ENCODE data around the gene MALRD1. TPM values are rescaled to one million over a fixed set of nuclear protein-coding genes. Genes with fewer than 3 reads are reported as not detected.

The MALRD1 gene
- total RNA-seq, 2 donors from 2014 or later: 0.27 to 0.40 TPM

GRCh38 chr10:19549503-19549902 lies 500.9 kb downstream of the MALRD1 start:
- intact Hi-C loops (cut with DNase I): no loop called here
- DNase-seq: no peak
- H3K27me3 ChIP-seq: no peaks in the 10 kb centered on the region

GRCh38 chr10:19556666-19557065 lies 508.1 kb downstream of the MALRD1 start:
- H3K9ac ChIP-seq (ENCODE audit: low read depth in 2 of 2, low read length in 2 of 2): no peak overlapping the region
- intact Hi-C loops (cut with DNase I): no loop called here
- no peak overlapping the region for H3K27ac ChIP-seq
- DNase-seq: no peak
- no peaks in the 10 kb centered on the region for H3K4me1 ChIP-seq
- TF ChIP-seq CTCF (IDR thresholded peaks at IDR 0.05): no peak
- H3K36me3 ChIP-seq: no peaks in the 10 kb centered on the region
- H3K4me3 ChIP-seq: no peak overlapping the region
- no peaks in the 10 kb centered on the region for H3K9me3 ChIP-seq
- no peaks in the 10 kb centered on the region for H3K27me3 ChIP-seq

More at GRCh38 chr10:19549503-19549902, 500.9 kb downstream of the MALRD1 start:
- Histone ChIP-seq H3K36me3 (no peaks in the 10 kb centered on the region), H3K4me3 (no peak overlapping the region), H3K9ac (ENCODE audit: low read depth in 2 of 2, low read length in 2 of 2) (no peak overlapping the region), H3K4me1 (peaks cover 5% of the 10 kb centered on the region), H3K27ac (no peak overlapping the region), H3K9me3 (no peaks in the 10 kb centered on the region)
- TF ChIP-seq CTCF (IDR thresholded peaks at IDR 0.05): no peak

- Histone ChIP-seq H3K9me3 (no peaks in the 10 kb centered on the region), H3K27me3 (no peaks in the 10 kb centered on the region), H3K36me3 (no peaks in the 10 kb centered on the region), H3K27ac (no peak overlapping the region), H3K4me1 (no peaks in the 10 kb centered on the region), H3K4me3 (no peak overlapping the region), H3K9ac (ENCODE audit: low read depth in 2 of 2, low read length in 2 of 2) (no peak overlapping the region)
- intact Hi-C loops (cut with DNase I): no loop called here
- DNase-seq: no peak
- no peak for TF ChIP-seq CTCF (IDR thresholded peaks at IDR 0.05)
These were observed 512.6 kb downstream of the MALRD1 start for GRCh38 chr10:19561181-19561580.

- H3K9me3 ChIP-seq: no peaks in the 10 kb centered on the region
- TF ChIP-seq CTCF (IDR thresholded peaks at IDR 0.05): no peak
- intact Hi-C loops (cut with DNase I): no loop called here
- no peaks in the 10 kb centered on the region for H3K36me3 ChIP-seq
- H3K4me1 ChIP-seq: no peaks in the 10 kb centered on the region
- DNase-seq: no peak
- H3K4me3 ChIP-seq: no peak overlapping the region
- H3K27me3 ChIP-seq: no peaks in the 10 kb centered on the region
- no peak overlapping the region for H3K9ac ChIP-seq (ENCODE audit: low read depth in 2 of 2, low read length in 2 of 2)
- H3K27ac ChIP-seq: no peak overlapping the region
These were observed 515.0 kb downstream of the MALRD1 start for GRCh38 chr10:19563388-19564141.

GRCh38 chr10:19570120-19570519 lies 521.5 kb downstream of the MALRD1 start:
- H3K9me3 ChIP-seq: no peaks in the 10 kb centered on the region
- TF ChIP-seq CTCF (IDR thresholded peaks at IDR 0.05): no peak
- H3K4me1 ChIP-seq: no peaks in the 10 kb centered on the region
- H3K36me3 ChIP-seq: no peaks in the 10 kb centered on the region
- no peak for DNase-seq
- H3K4me3 ChIP-seq: no peak overlapping the region
- H3K27me3 ChIP-seq: no peaks in the 10 kb centered on the region
- intact Hi-C loops (cut with DNase I): no loop called here
- no peak overlapping the region for H3K9ac ChIP-seq (ENCODE audit: low read depth in 2 of 2, low read length in 2 of 2)
- H3K27ac ChIP-seq: no peak overlapping the region

Data from colonic mucosa (tissue), 4 donors.